22Rv1 (cell line): ENCODE measurements around the gene SMAD4.

ENCODE experiments used
- CTCF ChIP-seq: fragments of 450-650 bp; IDR thresholded peaks from 2 replicates; pipeline ENCODE4 v1.5.1; 2017; ENCODE audit warnings: mild to moderate bottlenecking
- ZFX ChIP-seq: fragments of 450-650 bp; IDR thresholded peaks from 2 replicates; pipeline ENCODE4 v1.6.1; 2017; ENCODE audit warnings: antibody characterized with exemption, borderline replicate concordance

- TF ChIP-seq CTCF (no peak), ZFX (no peak)
Measured at GRCh38 chr18:51074605-51075004, 44.6 kb downstream of the SMAD4 start.
